Activated CD4-positive, alpha-beta T cell treated with anti-CD3 and anti-CD28 coated beads, Interleukin-10, Interleukin-2, amounts not matched to agents 100 ng/mL and 50 ng/mL, durations not matched to agents 16 hours and 8 hours (primary cell): ENCODE results near the gene BMP6.
A peak's percentile ranks its signal among the peaks of the same experiment; 100 is the strongest.

Source experiments
- DNase-seq: peaks from one replicate; pipeline ENCODE4 v3.0.0-alpha.2; 2020

BMP6 gene

GRCh38 chr6:7725849-7726415 is at the start of gene BMP6:
BMP6 (plus strand) TSS chr6:7726099; CDS start chr6:7726956, 857 bp downstream.
- DNase-seq, result peak; percentile 76

- no peak for DNase-seq
Observed at GRCh38 chr6:7677229-7677628, 48.7 kb upstream of the BMP6 start.

GRCh38 chr6:7680393-7681075 is 45.4 kb upstream of the BMP6 start:
- no peak for DNase-seq

- DNase-seq, result no peak
Observed at GRCh38 chr6:7681449-7681848, 44.5 kb upstream of the BMP6 start.

GRCh38 chr6:7684076-7684475 is 41.8 kb upstream of the BMP6 start:
- no peak for DNase-seq

- DNase-seq, result no peak
Observed at GRCh38 chr6:7684843-7685242, 41.1 kb upstream of the BMP6 start.

- DNase-seq, result no peak
Observed at GRCh38 chr6:7685276-7685675, 40.6 kb upstream of the BMP6 start.

GRCh38 chr6:7687145-7688111 is 38.5 kb upstream of the BMP6 start:
- DNase-seq, result no peak

- no peak for DNase-seq
Observed at GRCh38 chr6:7691021-7691420, 34.9 kb upstream of the BMP6 start.

GRCh38 chr6:7691675-7692452 is 34.0 kb upstream of the BMP6 start:
- DNase-seq, result no peak

GRCh38 chr6:7692453-7692784 is 33.5 kb upstream of the BMP6 start:
- no peak for DNase-seq

GRCh38 chr6:7693827-7694226 is 32.1 kb upstream of the BMP6 start:
- DNase-seq, result no peak

- DNase-seq, result no peak
Observed at GRCh38 chr6:7696061-7696460, 29.8 kb upstream of the BMP6 start.

- no peak for DNase-seq
Observed at GRCh38 chr6:7697432-7697819, 28.5 kb upstream of the BMP6 start.

GRCh38 chr6:7697820-7698623 is 27.9 kb upstream of the BMP6 start:
- DNase-seq, result peak; percentile 25

GRCh38 chr6:7701212-7701834 is 24.6 kb upstream of the BMP6 start:
- DNase-seq, result no peak

GRCh38 chr6:7703148-7703680 is 22.7 kb upstream of the BMP6 start:
- DNase-seq, result no peak

- DNase-seq, result no peak
Observed at GRCh38 chr6:7705483-7705882, 20.4 kb upstream of the BMP6 start.

- no peak for DNase-seq
Observed at GRCh38 chr6:7706269-7706668, 19.6 kb upstream of the BMP6 start.

GRCh38 chr6:7707787-7708186 is 18.1 kb upstream of the BMP6 start:
- DNase-seq, result no peak

GRCh38 chr6:7719364-7719850 is 6.5 kb upstream of the BMP6 start:
- no peak for DNase-seq
